GM19395 (cell line): ENCODE results near the gene RAG1.

Experiments
- ATAC-seq: cut with Tn5 transposase; IDR thresholded peaks from one replicate; pipeline ENCODE4 v1.9.1; 2021; ENCODE audit warnings: mild to moderate bottlenecking, moderate library complexity; ENCODE audit not compliant: unreplicated experiment

Gene RAG1

GRCh38 chr11:36588099-36588498, 20.3 kb downstream of the RAG1 start:
- ATAC-seq: no peak

DNA sequence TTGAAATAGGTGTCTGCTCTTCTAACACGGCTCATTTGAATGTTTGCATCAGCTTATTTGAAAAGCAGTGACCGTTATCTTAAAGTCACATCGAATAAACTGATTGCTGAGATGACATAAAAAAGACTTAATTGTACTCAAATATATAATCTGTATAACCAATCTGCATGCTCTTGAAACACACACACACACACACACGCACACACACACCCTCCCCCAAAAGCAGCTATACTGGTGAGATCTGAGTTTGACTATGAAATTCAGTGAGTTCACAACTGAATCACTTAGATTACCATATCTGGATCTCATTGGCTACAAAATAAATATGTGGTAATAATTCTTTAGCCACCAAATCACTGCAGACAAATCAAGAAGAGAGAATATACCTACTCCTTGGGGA, 22.7 kb downstream of the RAG1 start:
- ATAC-seq: no peak

DNA sequence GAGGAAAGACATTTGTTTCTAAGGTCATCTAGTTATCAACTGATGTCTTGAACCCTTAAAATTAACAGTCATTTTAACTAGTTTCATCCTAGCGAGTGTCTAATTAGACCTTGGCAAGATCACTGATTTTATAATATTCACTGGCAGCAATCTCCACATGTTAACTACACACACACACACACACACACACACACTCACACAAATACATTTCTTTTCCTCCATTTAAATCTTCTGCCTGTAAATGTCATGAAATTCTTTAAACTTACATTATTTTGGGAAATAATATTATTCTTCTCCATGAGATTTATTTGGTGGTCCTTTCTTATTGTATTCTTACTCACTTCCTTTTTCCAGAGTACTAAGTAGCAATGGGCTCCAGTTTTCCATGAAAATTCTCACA, 23.6 kb downstream of the RAG1 start:
- no peak for ATAC-seq

- peak; percentile 94 for ATAC-seq
Measured at GRCh38 chr11:36594316-36594989, 26.6 kb downstream of the RAG1 start, which contains the start of gene IFTAP. Gene IFTAP, plus strand, starts transcription at chr11:36594502. Its CDS starts 15,602 bp downstream, at chr11:36610104.

GRCh38 chr11:36596880-36597279, 29.1 kb downstream of the RAG1 start:
- ATAC-seq: no peak

- ATAC-seq: no peak
Measured at GRCh38 chr11:36598051-36598450, 30.2 kb downstream of the RAG1 start, which contains the start of gene RAG2. Gene RAG2, minus strand, starts transcription at chr11:36598236. Its CDS starts 4,068 bp downstream, at chr11:36594168.

DNA sequence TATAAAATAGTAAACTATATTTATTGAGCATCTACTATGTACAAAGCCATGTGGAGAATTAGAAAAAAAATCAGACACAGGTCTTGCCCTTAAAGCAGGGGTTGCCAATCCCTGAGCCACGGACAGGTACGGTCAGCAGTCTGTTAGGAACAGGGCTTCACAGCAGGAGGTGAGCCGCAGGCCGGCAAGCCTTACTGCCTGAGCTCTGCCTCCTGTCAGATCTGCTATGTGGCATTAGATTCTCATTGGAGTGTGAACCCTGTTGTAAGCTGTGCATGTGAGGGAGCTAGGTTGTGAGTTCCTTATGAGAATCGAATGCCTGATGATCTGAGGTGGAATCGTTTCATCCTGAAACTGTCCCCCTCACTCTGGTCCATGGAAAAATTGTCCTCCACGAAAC, 32.4 kb downstream of the RAG1 start:
- ATAC-seq: no peak

GRCh38 chr11:36601155-36601554, 33.3 kb downstream of the RAG1 start:
- ATAC-seq: no peak

GRCh38 chr11:36602135-36602534, 34.3 kb downstream of the RAG1 start:
- no peak for ATAC-seq

GRCh38 chr11:36605221-36606216, 37.7 kb downstream of the RAG1 start:
- ATAC-seq: peak; percentile 65

GRCh38 chr11:36608491-36609199, 40.8 kb downstream of the RAG1 start:
- ATAC-seq: no peak

GRCh38 chr11:36609383-36609782, 41.6 kb downstream of the RAG1 start:
- ATAC-seq: no peak

DNA sequence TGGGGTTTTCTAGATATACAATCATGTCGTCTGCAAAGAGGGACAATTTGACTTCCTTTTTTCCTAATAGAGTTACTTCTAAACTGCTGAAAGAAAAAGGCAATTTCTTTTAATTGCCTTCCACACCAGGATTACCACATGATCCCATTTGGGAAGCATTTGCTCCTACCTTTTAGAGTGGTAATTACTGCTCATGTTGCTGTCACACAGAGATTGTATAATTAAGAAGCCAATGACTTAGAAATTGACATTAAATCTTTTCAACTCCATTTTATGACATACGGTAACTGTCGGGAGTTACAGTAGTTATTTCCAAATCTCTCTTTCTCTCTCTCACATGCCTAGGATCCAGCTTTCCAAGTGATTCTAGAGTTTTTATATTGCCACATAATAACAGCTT, 48.0 kb downstream of the RAG1 start:
- no peak for ATAC-seq

DNA sequence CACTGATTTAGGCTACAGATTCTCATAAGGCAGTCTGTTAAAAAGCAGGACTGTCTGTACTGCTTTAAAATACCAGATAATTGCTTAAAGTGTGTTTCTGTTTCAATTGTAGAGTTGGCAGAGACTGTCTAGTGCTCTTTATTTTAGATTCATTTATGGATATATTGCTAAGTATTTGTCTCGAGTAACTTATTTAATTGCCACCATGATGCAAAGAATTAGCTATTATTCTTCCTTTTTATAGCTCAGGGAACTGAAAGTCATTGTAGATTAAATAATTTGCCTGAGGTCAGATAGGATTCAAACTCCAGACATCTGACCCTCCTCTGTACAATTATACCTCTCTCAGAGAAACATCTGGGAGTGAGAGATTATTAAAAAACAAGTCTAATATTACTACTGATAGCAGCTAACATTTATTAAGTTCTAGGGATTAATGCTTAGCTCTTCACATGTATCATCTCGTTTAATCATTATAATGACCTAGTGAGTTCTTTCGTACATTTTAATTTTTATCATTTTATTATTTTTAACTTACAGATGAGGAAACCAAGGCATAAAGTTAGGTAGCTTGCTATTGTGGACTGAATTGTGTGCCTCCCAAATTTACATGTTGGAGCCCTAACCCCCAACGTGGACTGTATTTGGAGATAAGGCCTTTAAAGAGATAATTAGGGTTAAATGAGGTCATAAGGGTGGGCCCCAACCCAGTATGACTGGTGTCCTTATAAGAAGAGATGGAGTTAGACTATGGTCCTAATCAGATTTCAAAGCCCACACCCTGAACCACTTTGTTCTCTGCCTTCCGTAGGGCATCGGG, 49.9 kb downstream of the RAG1 start:
- ATAC-seq: no peak

GRCh38 chr11:36618363-36619047, 50.7 kb downstream of the RAG1 start:
- no peak for ATAC-seq

GRCh38 chr11:36619502-36619901, 51.7 kb downstream of the RAG1 start:
- ATAC-seq: peak; percentile 60

DNA sequence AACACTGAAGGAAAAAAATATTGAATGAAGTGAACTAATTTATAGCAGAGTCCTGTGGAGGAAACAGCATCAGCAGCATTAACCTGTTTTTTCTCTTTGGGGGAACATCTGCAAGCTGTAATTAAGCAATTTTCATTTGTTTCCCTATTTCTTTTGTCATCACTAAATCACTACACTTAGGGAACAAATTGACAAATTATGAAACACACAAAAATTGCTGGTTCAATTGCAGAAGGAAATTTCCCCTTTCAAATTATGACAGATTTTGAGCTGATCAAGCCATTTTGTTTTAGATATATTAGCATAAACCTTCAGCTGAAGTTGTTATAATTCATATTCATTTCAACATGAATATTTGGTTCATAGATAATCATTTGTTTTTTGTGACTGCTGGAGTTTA, 52.4 kb downstream of the RAG1 start:
- no peak for ATAC-seq

DNA sequence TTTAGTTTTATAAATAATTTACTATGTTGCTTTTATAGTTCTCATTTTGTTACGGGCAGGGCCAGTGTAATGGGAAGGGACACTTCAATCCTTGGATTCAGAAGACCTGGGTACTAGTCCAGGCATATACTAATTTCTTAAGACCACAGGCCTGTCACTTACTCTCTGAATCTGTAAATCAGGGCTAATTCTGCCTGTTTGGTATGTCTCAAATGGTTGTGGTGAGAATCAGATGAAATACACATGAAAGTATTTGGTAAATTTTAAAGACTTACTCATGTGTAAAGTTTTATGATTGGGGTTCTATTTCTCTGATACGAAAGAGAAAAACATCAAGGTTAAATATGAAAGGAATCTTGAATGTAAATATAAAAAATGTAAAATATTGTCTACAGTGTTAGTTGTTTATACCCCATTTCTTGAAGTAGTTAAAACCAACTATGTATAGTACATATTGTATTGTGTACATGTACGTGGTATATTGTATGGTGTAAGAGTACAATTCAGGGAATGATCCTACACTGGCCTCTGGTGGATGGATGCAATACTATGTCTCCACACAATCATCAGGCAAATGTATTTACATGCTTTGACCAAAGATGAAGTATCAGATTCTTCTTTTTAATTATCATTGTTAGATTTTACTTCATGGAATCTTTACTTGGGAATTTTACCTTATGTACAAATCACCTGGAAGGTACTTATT, 54.8 kb downstream of the RAG1 start:
- ATAC-seq: peak; percentile 70

- no peak for ATAC-seq
Measured at GRCh38 chr11:36623494-36623893, 55.7 kb downstream of the RAG1 start.
